ENCODE measurements around the gene BRSK2. TPM values are rescaled to one million over a fixed set of nuclear protein-coding genes. Genes with fewer than 3 reads are reported as not detected.

The BRSK2 gene
- polyA plus RNA-seq, 1 of the 3 experiments (the other 2 are of a cell fraction) = 0.64 TPM

DNA sequence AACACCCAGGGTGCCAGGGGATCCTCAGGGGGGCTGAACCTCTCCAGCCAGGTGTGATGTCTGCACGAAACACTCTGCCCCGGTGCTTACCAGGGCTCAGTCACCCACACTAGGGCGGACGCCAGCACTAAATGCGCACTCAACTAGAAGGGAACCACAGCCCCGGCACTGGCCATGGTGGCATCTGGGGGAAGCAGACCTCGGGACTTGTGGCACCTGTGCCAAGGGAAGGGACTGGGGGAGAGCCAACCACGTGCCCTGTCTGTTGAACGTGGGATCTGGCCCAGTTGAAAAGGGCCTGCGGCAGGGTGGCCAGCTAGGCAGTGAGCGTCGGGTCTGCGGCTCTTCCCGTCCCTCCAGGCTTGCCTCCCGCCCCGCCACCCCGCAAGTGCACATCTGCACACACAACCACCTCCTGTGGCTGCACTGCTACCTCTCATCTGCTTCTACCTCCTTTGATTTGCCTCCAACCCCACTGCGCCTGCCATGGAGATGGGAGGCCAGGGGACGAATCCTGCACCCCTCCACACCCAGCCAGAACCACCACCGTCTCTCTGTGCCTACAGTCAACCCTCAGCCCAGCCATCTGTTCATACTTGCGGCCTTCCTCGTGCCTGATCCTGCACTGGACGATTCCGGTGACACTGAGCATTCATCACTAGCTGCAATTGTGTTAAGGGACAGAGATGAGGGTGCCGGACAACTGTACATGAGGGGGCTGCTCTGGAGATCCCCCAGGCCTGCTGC lies 111.9 kb downstream of the BRSK2 start:
- TF ChIP-seq SMC3 (IDR thresholded peaks at IDR 0.05; ENCODE audit: low read depth, low read length) = no peak
- Histone ChIP-seq H3K9ac (no peak overlapping the region), H3K4me2 (no peak overlapping the region), H3K79me2 (ENCODE audit: insufficient read depth) (peaks cover 78% of the 10 kb centered on the region; the same call in 1 of the 2 replicates), H3K9me3 (no peaks in the 10 kb centered on the region), H3K36me3 (replicated peaks in 1 of 2; ENCODE audit: control insufficient read depth in 1 of 2, insufficient read depth in 2 of 2, low read length in 1 of 2) (no peaks in the 10 kb centered on the region), H3K27ac (ENCODE audit: low read depth in 2 of 2, low read length in 1 of 2) (peak overlapping the region in 1 of 2 experiments; percentile 92; a peak in 1 of 4 replicates), H4K20me1 (ENCODE audit: insufficient read depth) (peaks cover 75% of the 10 kb centered on the region), H3K4me3 (ENCODE audit: low read depth in 2 of 2, low read length in 1 of 2) (no peak overlapping the region), H2AFZ (ENCODE audit: low read depth) (no peak overlapping the region), H3K9me2 (no peaks in the 10 kb centered on the region), H3K27me3 (ENCODE audit: insufficient read depth) (no peaks in the 10 kb centered on the region), H3K4me1 (ENCODE audit: control insufficient read depth in 1 of 2, insufficient read depth in 2 of 2, low read depth in 1 of 2, low read length in 1 of 2) (peaks cover 0 to 48% of the 10 kb centered on the region in 2 experiments; a peak in 1 of 4 replicates), H3F3A (replicated peaks; ENCODE audit: insufficient read depth) (peaks cover 5% of the 10 kb centered on the region)
- 92% methylated on average over 17 of the region's 25 CpGs for WGBS (ENCODE audit: low lambda C conversion rate)
- CTCF ChIA-PET = interaction anchor here (1.4 to 7.6 kb wide), 2 partner anchors 8 to 13 kb away, joined by 7 to 40 read pairs; no protein-coding TSS in a partner anchor
- DNase-seq = no peak
- POLR2A ChIA-PET = no interaction called here

DNA sequence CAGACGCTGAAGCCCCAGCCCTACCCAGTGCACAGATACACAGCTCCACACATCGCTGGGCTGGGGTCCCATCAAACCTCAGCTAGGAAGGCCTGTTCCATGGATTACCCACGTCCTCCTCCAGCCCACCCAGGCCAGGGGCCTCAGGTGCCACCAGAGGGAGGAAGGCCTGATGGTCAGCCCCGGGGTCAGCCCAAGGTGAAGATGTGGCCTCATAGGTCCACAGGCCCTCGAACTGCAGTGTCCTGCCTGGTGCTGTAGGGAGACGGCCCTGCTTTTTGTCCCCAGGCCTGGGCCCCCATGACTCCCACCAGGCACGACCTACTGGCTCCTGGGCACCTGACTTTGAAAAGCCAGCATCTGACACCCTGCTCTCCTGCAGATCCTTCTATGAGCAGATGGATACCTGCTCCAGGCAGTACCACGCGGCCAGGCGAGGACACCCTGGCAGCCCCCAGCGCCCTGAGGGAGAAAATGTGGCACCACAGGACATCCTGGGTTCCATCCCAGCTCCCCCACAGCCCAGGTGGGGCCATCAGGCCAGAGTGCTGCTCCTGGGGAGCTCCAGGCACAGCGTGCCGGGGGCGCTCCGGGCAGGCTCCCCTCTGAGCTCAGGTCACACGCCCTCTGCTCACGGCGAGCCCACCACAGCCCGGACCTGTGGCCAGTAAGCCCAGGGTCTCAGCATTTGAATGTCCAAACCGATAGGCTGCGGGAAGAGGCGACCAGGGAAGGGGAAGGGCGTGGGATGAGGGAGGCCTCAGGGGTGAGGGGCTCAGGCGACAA lies 112.6 kb downstream of the BRSK2 start:
- Histone ChIP-seq H3K9me3 (no peaks in the 10 kb centered on the region), H3K4me3 (ENCODE audit: low read depth in 2 of 2, low read length in 1 of 2) (no peak overlapping the region), H4K20me1 (ENCODE audit: insufficient read depth) (peaks cover 78% of the 10 kb centered on the region), H3K9me2 (no peaks in the 10 kb centered on the region), H2AFZ (ENCODE audit: low read depth) (no peak overlapping the region), H3K9ac (no peak overlapping the region), H3K27ac (ENCODE audit: low read depth in 2 of 2, low read length in 1 of 2) (peak overlapping the region in 1 of 2 experiments; percentile 92; a peak in 2 of 4 replicates), H3F3A (replicated peaks; ENCODE audit: insufficient read depth) (peaks cover 5% of the 10 kb centered on the region), H3K4me2 (no peak overlapping the region), H3K36me3 (replicated peaks in 1 of 2; ENCODE audit: control insufficient read depth in 1 of 2, insufficient read depth in 2 of 2, low read length in 1 of 2) (no peaks in the 10 kb centered on the region), H3K79me2 (ENCODE audit: insufficient read depth) (peaks cover 75% of the 10 kb centered on the region; the same call in 1 of the 2 replicates), H3K27me3 (ENCODE audit: insufficient read depth) (no peaks in the 10 kb centered on the region), H3K4me1 (ENCODE audit: control insufficient read depth in 1 of 2, insufficient read depth in 2 of 2, low read depth in 1 of 2, low read length in 1 of 2) (peaks cover 0 to 52% of the 10 kb centered on the region in 2 experiments; a peak in 1 of 4 replicates)
- no peak for DNase-seq
- TF ChIP-seq, protein P1, sequence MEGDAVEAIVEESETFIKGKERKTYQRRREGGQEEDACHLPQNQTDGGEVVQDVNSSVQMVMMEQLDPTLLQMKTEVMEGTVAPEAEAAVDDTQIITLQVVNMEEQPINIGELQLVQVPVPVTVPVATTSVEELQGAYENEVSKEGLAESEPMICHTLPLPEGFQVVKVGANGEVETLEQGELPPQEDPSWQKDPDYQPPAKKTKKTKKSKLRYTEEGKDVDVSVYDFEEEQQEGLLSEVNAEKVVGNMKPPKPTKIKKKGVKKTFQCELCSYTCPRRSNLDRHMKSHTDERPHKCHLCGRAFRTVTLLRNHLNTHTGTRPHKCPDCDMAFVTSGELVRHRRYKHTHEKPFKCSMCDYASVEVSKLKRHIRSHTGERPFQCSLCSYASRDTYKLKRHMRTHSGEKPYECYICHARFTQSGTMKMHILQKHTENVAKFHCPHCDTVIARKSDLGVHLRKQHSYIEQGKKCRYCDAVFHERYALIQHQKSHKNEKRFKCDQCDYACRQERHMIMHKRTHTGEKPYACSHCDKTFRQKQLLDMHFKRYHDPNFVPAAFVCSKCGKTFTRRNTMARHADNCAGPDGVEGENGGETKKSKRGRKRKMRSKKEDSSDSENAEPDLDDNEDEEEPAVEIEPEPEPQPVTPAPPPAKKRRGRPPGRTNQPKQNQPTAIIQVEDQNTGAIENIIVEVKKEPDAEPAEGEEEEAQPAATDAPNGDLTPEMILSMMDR (IDR thresholded peaks at IDR 0.05) = no peak
- TF ChIP-seq ELF1 (IDR thresholded peaks at IDR 0.05) = no peak
- no peak for TF ChIP-seq FOXJ3 (CRISPR knock-in tag; IDR thresholded peaks at IDR 0.05)
- POLR2A ChIA-PET = interaction anchor here (0.6 kb wide), 1 partner anchor 551 kb away, joined by 4 read pairs; no protein-coding TSS in a partner anchor
- WGBS (ENCODE audit: low lambda C conversion rate) = 91% methylated on average over 13 of the region's 24 CpGs
- CTCF ChIA-PET = interaction anchor here (0.9 to 7.6 kb wide), 4 partner anchors 9 to 302 kb away, joined by 3 to 40 read pairs (median 5); no protein-coding TSS in a partner anchor
